ENCODE data around the gene CASQ1.

CASQ1 gene

GRCh38 chr1:160194737-160195059, 4.3 kb downstream of the CASQ1 start:
- no peak for TF ChIP-seq CTCF (IDR thresholded peaks at IDR 0.05; ENCODE audit: insufficient read depth, low read depth, low read length, missing control alignments)
- DNase-seq (ENCODE audit: low read depth) = no peak
- no peak overlapping the region for H3K4me3 ChIP-seq (ENCODE audit: low read length)

DNA sequence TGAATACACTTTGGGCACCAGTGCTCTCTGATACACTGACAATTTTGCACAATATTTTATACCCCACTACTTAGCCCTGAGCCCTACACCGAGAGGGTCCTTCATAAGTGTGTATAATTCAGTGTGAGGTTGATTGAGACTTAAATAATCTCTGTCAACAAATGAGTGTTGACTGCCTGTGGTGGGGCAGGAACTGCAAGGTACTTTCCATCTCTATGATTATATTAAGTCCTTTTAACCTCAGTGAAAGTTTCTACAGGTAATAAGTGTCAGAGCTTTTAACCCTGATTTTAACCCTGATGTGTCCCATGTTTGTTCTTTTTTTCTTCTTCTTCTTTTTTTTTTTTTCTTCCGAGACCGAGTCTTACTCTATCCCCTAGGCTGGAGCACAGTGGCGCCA, 5.8 kb downstream of the CASQ1 start:
- TF ChIP-seq CTCF (IDR thresholded peaks at IDR 0.05; ENCODE audit: insufficient read depth, low read depth, low read length, missing control alignments) = no peak
- H3K4me3 ChIP-seq (ENCODE audit: low read length) = no peak overlapping the region
- no peak for DNase-seq (ENCODE audit: low read depth)

DNA sequence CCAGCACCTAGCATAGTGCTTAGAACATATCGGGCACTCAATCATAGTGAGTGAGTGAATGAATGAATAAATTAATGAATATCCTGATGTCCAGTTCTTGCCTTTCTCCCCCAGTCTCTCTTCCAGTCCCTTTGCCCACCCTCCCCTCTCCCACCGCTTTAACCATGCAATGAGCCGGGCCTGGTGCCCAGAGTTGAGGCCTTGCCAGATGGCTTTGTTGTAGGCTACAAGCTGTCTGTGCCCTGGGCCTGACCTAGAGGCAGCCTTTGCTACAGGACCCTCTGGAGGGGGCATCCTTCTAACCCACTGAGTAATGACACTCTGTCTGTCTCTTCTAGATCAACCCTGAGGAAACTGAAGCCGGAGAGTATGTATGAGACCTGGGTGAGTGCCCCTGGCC, 6.9 kb downstream of the CASQ1 start:
- DNase-seq (ENCODE audit: low read depth) = no peak
- no peak for TF ChIP-seq CTCF (IDR thresholded peaks at IDR 0.05; ENCODE audit: insufficient read depth, low read depth, low read length, missing control alignments)
- no peak overlapping the region for H3K4me3 ChIP-seq (ENCODE audit: low read length)

DNA sequence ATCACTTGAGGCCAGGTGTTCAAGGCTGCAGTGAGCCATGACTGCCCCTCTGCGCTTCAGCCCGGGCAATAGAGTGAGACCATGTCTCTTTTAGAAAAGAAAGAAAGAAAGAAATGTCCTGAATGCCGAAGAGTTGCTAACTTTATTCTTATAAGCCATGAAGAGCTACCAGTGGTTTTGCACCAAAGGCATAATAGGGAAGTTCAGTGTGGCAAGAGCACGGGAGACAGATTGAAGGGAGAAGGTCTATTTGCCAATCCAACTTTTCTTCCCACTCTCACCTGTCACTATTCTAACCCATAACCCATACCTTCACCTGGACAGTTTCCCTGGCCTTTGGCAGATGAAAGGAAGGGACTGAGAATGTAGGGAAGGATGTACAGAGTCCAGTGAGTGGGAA, 10.4 kb downstream of the CASQ1 start:
- no peak for TF ChIP-seq CTCF (IDR thresholded peaks at IDR 0.05; ENCODE audit: insufficient read depth, low read depth, low read length, missing control alignments)
- DNase-seq (ENCODE audit: low read depth) = no peak
- H3K4me3 ChIP-seq (ENCODE audit: low read length) = no peak overlapping the region

GRCh38 chr1:160204526-160205241, 14.3 kb downstream of the CASQ1 start:
- no peak for TF ChIP-seq CTCF (IDR thresholded peaks at IDR 0.05; ENCODE audit: insufficient read depth, low read depth, low read length, missing control alignments)
- peak overlapping the region; percentile 29 for H3K4me3 ChIP-seq (ENCODE audit: low read length)
- no peak for DNase-seq (ENCODE audit: low read depth)

GRCh38 chr1:160205242-160206035, 15.1 kb downstream of the CASQ1 start, which contains the start of gene PEA15:
Gene PEA15 (plus strand): TSS chr1:160205384. CDS start chr1:160211545, 6,161 bp downstream.
- peak; percentile 72 for DNase-seq (ENCODE audit: low read depth)
- H3K4me3 ChIP-seq (ENCODE audit: low read length) = peak within 1 kb of the TSS; percentile 86
- TF ChIP-seq CTCF (IDR thresholded peaks at IDR 0.05; ENCODE audit: insufficient read depth, low read depth, low read length, missing control alignments) = no peak

All from epithelial cell of esophagus (primary cell).